Trophoblast cell (in vitro differentiated cells and primary cell): ENCODE data around the gene SOBP.

ENCODE experiments used
- DNase-seq, 2 donors: peaks; one replicate each; pipeline ENCODE4 v3.0.0-alpha.2; 2016
- H2AFZ ChIP-seq: 2 replicates; pipeline ENCODE4 v1.6.1; 2013; ENCODE audit warnings: low read length, moderate library complexity, mild to moderate bottlenecking; ENCODE audit not compliant: insufficient read depth, poor library complexity
- H2AK5ac ChIP-seq: 2 replicates; pipeline ENCODE4 v1.6.1; 2013; ENCODE audit warnings: mild to moderate bottlenecking, low read length
- H2BK120ac ChIP-seq: 2 replicates; pipeline ENCODE4 v1.6.1; 2013; ENCODE audit warnings: low read length, mild to moderate bottlenecking, moderate library complexity; ENCODE audit not compliant: insufficient read depth, poor library complexity
- H2BK12ac ChIP-seq: 2 replicates; pipeline ENCODE4 v1.6.1; 2013; ENCODE audit warnings: mild to moderate bottlenecking, low read length, moderate library complexity
- H2BK5ac ChIP-seq: 2 replicates; pipeline ENCODE4 v1.6.1; 2013; ENCODE audit warnings: low read length, low read depth, moderate library complexity, mild to moderate bottlenecking; ENCODE audit not compliant: poor library complexity
- H3K14ac ChIP-seq: 2 replicates; pipeline ENCODE4 v1.6.1; 2013; ENCODE audit warnings: mild to moderate bottlenecking, low read length
- H3K18ac ChIP-seq: 2 replicates; pipeline ENCODE4 v1.6.1; 2013; ENCODE audit warnings: mild to moderate bottlenecking, low read length
- H3K23ac ChIP-seq: 2 replicates; pipeline ENCODE4 v1.6.1; 2013; ENCODE audit warnings: low read length
- H3K27ac ChIP-seq: 2 replicates; pipeline ENCODE4 v1.5.1; 2013; ENCODE audit warnings: low read depth, mild to moderate bottlenecking, inconsistent platforms, low read length, moderate library complexity
- H3K27me3 ChIP-seq: 2 replicates; pipeline ENCODE4 v1.6.1; 2013; ENCODE audit warnings: inconsistent platforms, mild to moderate bottlenecking, low read length, moderate library complexity; ENCODE audit not compliant: insufficient read depth
- H3K36me3 ChIP-seq, 2 experiments: 1 replicate in 1 of 2; 2 replicates in 1 of 2; pipeline ENCODE4 v1.6.1; 2013; ENCODE audit warnings: low read length in 2 of 2, mild to moderate bottlenecking in 2 of 2, moderate library complexity in 1 of 2; ENCODE audit not compliant: insufficient read depth in 2 of 2, control insufficient read depth in 1 of 2
- H3K4ac ChIP-seq: 2 replicates; pipeline ENCODE4 v1.6.1; 2013; ENCODE audit warnings: low read depth, mild to moderate bottlenecking, low read length, moderate library complexity
- H3K4me1 ChIP-seq, 2 experiments: 1 replicate in 1 of 2; 2 replicates in 1 of 2; pipeline ENCODE4 v1.6.1; 2013; ENCODE audit warnings: low read length in 2 of 2, mild to moderate bottlenecking in 2 of 2, moderate library complexity in 1 of 2; ENCODE audit not compliant: insufficient read depth in 2 of 2, control insufficient read depth in 1 of 2
- H3K4me2 ChIP-seq: 2 replicates; pipeline ENCODE4 v1.6.1; 2013; ENCODE audit warnings: inconsistent platforms, mild to moderate bottlenecking, low read length, moderate library complexity
- H3K4me3 ChIP-seq: 2 replicates; pipeline ENCODE4 v1.5.1; 2013; ENCODE audit warnings: mild to moderate bottlenecking, low read depth, low read length, inconsistent platforms
- H3K79me1 ChIP-seq: one replicate; pipeline ENCODE4 v1.6.1; 2013; ENCODE audit warnings: low read length
- H3K79me2 ChIP-seq: 2 replicates; pipeline ENCODE4 v1.6.1; 2013; ENCODE audit warnings: low read length, mild to moderate bottlenecking; ENCODE audit not compliant: control insufficient read depth, insufficient read depth, poor library complexity
- H3K9ac ChIP-seq: 2 replicates; pipeline ENCODE4 v1.6.1; 2013; ENCODE audit warnings: mild to moderate bottlenecking, low read length
- H3K9me3 ChIP-seq: 2 replicates; pipeline ENCODE4 v1.6.1; 2013; ENCODE audit warnings: low read depth, mild to moderate bottlenecking, control low read depth, inconsistent platforms, low read length; ENCODE audit not compliant: insufficient read depth
- H4K12ac ChIP-seq: 2 replicates; pipeline ENCODE4 v1.6.1; 2013; ENCODE audit warnings: low read depth, mild to moderate bottlenecking, low read length, moderate library complexity
- H4K8ac ChIP-seq: 2 replicates; pipeline ENCODE4 v1.6.1; 2013; ENCODE audit warnings: low read depth, mild to moderate bottlenecking, low read length, moderate library complexity
- H4K91ac ChIP-seq: one replicate; pipeline ENCODE4 v1.6.1; 2013; ENCODE audit warnings: low read depth, mild to moderate bottlenecking, low read length, moderate library complexity
- WGBS: extraction: QIAGEN DNeasy Blood & Tissue Kit; methylation state at CpG from one replicate; pipeline ENCODE4 v1.1.7; 2013; ENCODE audit warnings: missing lambda C conversion rate; ENCODE audit not compliant: insufficient read length, insufficient coverage; ENCODE audit errors: extremely low coverage; 5-methylcytosine and 5-hydroxymethylcytosine counted together

Gene SOBP

DNA sequence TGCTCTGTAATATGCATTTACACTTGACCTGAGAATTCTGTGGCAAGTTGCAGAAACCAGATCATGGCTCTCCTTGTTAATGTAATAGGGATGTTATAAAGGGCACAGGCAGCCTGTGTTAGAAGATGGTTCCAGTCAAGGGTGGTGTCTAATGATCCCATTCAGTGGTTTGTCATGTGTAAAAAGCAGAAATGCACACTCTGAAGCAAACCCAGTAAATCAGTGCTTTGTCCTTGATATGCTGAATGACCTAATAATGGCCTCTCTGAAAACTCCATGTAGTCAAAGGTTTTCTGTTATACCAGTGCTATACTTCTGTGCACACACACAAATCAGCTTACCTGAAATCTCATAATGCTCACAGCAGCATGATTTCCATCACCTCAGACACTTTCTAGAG, 66.2 kb downstream of the SOBP start:
- no peaks in the 10 kb centered on the region for H3K27me3 ChIP-seq
- no peak overlapping the region for H4K91ac ChIP-seq
- H3K9ac ChIP-seq = no peak overlapping the region
- no peak overlapping the region for H3K23ac ChIP-seq
- no peak overlapping the region for H2AK5ac ChIP-seq
- no peak overlapping the region for H3K27ac ChIP-seq
- H3K4me2 ChIP-seq = no peak overlapping the region
- no peak overlapping the region for H2BK12ac ChIP-seq
- no peak overlapping the region for H3K18ac ChIP-seq
- no peak overlapping the region for H2BK5ac ChIP-seq
- no peaks in the 10 kb centered on the region for H3K79me1 ChIP-seq
- H3K4ac ChIP-seq = no peak overlapping the region
- H2BK120ac ChIP-seq = no peak overlapping the region
- no peaks in the 10 kb centered on the region for H3K36me3 ChIP-seq
- no peak overlapping the region for H3K4me3 ChIP-seq
- H4K8ac ChIP-seq = no peak overlapping the region
- peaks cover 0 to 2% of the 10 kb centered on the region in 2 experiments for H3K4me1 ChIP-seq
- H3K14ac ChIP-seq = no peak overlapping the region
- H4K12ac ChIP-seq = no peak overlapping the region
- DNase-seq = no peak
- H3K9me3 ChIP-seq = no peaks in the 10 kb centered on the region
- no peaks in the 10 kb centered on the region for H3K79me2 ChIP-seq
- H2AFZ ChIP-seq = no peak overlapping the region

DNA sequence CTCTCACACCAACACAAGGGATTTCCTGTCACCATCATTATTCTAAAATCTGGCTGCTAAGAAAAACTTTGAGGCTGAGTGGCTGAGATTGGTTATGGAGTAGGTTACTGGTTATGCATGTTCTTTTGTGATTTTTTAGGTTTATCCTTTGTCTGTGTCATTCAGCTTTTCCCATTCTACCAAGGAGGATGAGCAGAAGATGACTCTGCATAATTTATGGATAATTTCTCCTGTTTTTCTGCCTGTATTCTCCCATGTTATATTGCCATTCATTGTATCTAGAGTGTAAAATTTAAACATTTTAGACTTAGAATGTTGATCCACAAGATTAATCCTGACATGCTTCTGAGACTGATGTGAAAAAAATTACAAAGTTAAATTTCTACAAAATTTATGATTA, 67.8 kb downstream of the SOBP start:
- Histone ChIP-seq H3K36me3 (no peaks in the 10 kb centered on the region), H3K27me3 (no peaks in the 10 kb centered on the region), H4K12ac (no peak overlapping the region), H2BK12ac (no peak overlapping the region), H4K8ac (no peak overlapping the region), H3K4me1 (no peaks in the 10 kb centered on the region), H3K14ac (no peak overlapping the region), H3K79me2 (no peaks in the 10 kb centered on the region), H2AK5ac (no peak overlapping the region), H3K18ac (no peak overlapping the region), H3K9ac (no peak overlapping the region), H2AFZ (no peak overlapping the region), H2BK5ac (no peak overlapping the region), H2BK120ac (no peak overlapping the region), H3K9me3 (no peaks in the 10 kb centered on the region), H3K27ac (no peak overlapping the region), H3K79me1 (no peaks in the 10 kb centered on the region), H4K91ac (no peak overlapping the region), H3K4me3 (no peak overlapping the region), H3K4ac (no peak overlapping the region), H3K23ac (no peak overlapping the region), H3K4me2 (no peak overlapping the region)
- no peak for DNase-seq

DNA sequence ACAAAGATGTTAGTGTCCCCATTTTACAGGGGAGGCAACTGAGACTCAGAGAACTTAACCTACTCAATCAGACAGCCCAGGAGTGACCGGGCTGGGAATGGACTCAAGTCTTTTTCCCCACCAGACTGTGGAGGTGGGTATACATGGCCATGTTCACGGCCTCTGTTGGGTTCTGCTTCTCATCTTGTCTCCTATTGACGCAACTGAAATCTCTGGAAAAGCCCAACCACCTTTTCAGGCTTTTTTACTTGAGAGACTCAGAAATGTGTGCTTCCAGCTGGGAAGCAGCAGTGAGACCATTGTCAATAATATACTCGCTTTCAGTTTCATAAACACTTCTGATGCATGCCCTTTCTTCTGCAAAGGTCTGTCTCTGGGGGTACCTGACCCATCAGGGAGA, 70.7 kb downstream of the SOBP start:
- H4K91ac ChIP-seq = no peak overlapping the region
- no peaks in the 10 kb centered on the region for H3K9me3 ChIP-seq
- WGBS = no CpG with 5 or more reads among the region's 4 CpGs
- H2BK12ac ChIP-seq = no peak overlapping the region
- no peak overlapping the region for H3K14ac ChIP-seq
- H2AK5ac ChIP-seq = no peak overlapping the region
- H3K27ac ChIP-seq = no peak overlapping the region
- H4K12ac ChIP-seq = no peak overlapping the region
- H3K18ac ChIP-seq = no peak overlapping the region
- no peaks in the 10 kb centered on the region for H3K4me1 ChIP-seq
- H3K4ac ChIP-seq = no peak overlapping the region
- no peaks in the 10 kb centered on the region for H3K79me1 ChIP-seq
- no peak overlapping the region for H4K8ac ChIP-seq
- no peak overlapping the region for H3K23ac ChIP-seq
- no peak overlapping the region for H2BK5ac ChIP-seq
- no peak overlapping the region for H2BK120ac ChIP-seq
- H3K36me3 ChIP-seq = no peaks in the 10 kb centered on the region
- H3K4me3 ChIP-seq = no peak overlapping the region
- no peak overlapping the region for H3K9ac ChIP-seq
- no peak for DNase-seq
- no peak overlapping the region for H2AFZ ChIP-seq
- no peaks in the 10 kb centered on the region for H3K79me2 ChIP-seq
- H3K4me2 ChIP-seq = no peak overlapping the region
- H3K27me3 ChIP-seq = no peaks in the 10 kb centered on the region

DNA sequence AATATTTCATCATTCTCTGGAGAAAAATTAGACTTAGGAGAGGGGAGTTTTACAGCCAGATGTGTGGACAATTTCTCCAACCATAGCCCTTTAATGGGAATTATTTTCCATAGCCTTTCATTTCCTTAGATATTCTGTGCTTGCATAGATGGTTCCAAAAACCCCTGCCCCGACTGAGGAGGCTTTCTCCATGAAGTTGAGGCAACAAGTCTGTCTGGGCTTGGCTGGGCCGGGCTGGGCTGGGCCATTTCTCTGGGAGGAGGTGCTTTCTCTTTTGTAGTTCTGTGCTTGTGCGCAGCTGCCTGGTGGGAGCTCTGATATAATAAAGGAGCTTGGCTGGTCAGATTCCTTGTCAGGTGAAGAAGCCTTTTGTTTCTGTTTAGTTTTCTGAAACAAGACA, 71.4 kb downstream of the SOBP start:
- Histone ChIP-seq H4K8ac (no peak overlapping the region), H2BK12ac (no peak overlapping the region), H3K79me2 (no peaks in the 10 kb centered on the region), H3K27me3 (no peaks in the 10 kb centered on the region), H3K79me1 (no peaks in the 10 kb centered on the region), H2AK5ac (no peak overlapping the region), H3K36me3 (no peaks in the 10 kb centered on the region), H3K4me2 (no peak overlapping the region), H3K4me3 (no peak overlapping the region), H2BK5ac (no peak overlapping the region), H2BK120ac (no peak overlapping the region), H2AFZ (no peak overlapping the region), H3K9me3 (no peaks in the 10 kb centered on the region), H3K23ac (no peak overlapping the region), H3K4me1 (no peaks in the 10 kb centered on the region), H3K9ac (no peak overlapping the region), H3K27ac (no peak overlapping the region), H4K12ac (no peak overlapping the region), H4K91ac (no peak overlapping the region), H3K14ac (no peak overlapping the region), H3K18ac (no peak overlapping the region), H3K4ac (no peak overlapping the region)
- no CpG with 5 or more reads among the region's 3 CpGs for WGBS
- no peak for DNase-seq
